Vagina (tissue), 2 donors: ENCODE data around the gene CCDC184.

ENCODE experiments used
- CTCF ChIP-seq, 3 experiments: fragments of 450-650 bp in 2 of 3; fragments of 200-600 bp in 1 of 3; sonication (generic) in 1 of 3; IDR thresholded peaks; one replicate each; pipeline ENCODE4 v1.5.1; 2017 to 2019; ENCODE audit warnings: antibody characterized with exemption in 3 of 3, mild to moderate bottlenecking in 2 of 3, moderate library complexity in 2 of 3
- POLR2A ChIP-seq, 2 donors: fragments of 450-650 bp; IDR thresholded peaks; one replicate each; pipeline ENCODE4 v1.6.1; 2017; ENCODE audit warnings: antibody characterized with exemption in 2 of 2, mild to moderate bottlenecking in 2 of 2, moderate library complexity in 2 of 2
- POLR2AphosphoS5 ChIP-seq, 2 donors: sonication (generic); formaldehyde crosslinking; IDR thresholded peaks; one replicate each; pipeline ENCODE4 v1.9.0; 2017; ENCODE audit warnings: antibody characterized with exemption in 2 of 2, mild to moderate bottlenecking in 2 of 2, low read depth in 1 of 2; ENCODE audit not compliant: insufficient read depth in 1 of 2

- no peak for TF ChIP-seq POLR2A (IDR thresholded peaks at IDR 0.05)
- no peak for TF ChIP-seq CTCF (IDR thresholded peaks at IDR 0.05)
- no peak for TF ChIP-seq POLR2AphosphoS5 (IDR thresholded peaks at IDR 0.05; ENCODE audit: insufficient read depth in 1 of 2, low read depth in 1 of 2)
These were observed 20.2 kb upstream of the CCDC184 start for GRCh38 chr12:48163150-48163747.
